HG02763 (cell line): Measurements from ENCODE around the gene CDK4.
"Not testable (repeated sequence)": the region's sequence is repeated elsewhere in the genome, so short reads cannot be mapped to it uniquely, and the experiment has no call there.

Experiments
- ATAC-seq: cut with Tn5 transposase; IDR thresholded peaks from one replicate; pipeline ENCODE4 v1.9.1; 2021; ENCODE audit warnings: mild to moderate bottlenecking, moderate library complexity; ENCODE audit not compliant: unreplicated experiment

The CDK4 gene

GRCh38 chr12:57715036-57715748 lies 36.9 kb downstream of the CDK4 start:
- ATAC-seq: not testable (repeated sequence)

GRCh38 chr12:57713209-57713608 lies 38.9 kb downstream of the CDK4 start:
- no peak for ATAC-seq

- no peak for ATAC-seq
Measured at GRCh38 chr12:57712701-57713100, 39.4 kb downstream of the CDK4 start.

GRCh38 chr12:57708296-57708695 lies 43.8 kb downstream of the CDK4 start:
- ATAC-seq: no peak

- no peak for ATAC-seq
Measured at GRCh38 chr12:57707250-57707649, 44.9 kb downstream of the CDK4 start.

- no peak for ATAC-seq
Measured at GRCh38 chr12:57700317-57700716, 51.8 kb downstream of the CDK4 start.

- no peak for ATAC-seq
Measured at GRCh38 chr12:57698414-57698813, 53.7 kb downstream of the CDK4 start.
